Right lobe of liver (tissue), 6 donors: ENCODE measurements around the gene PTK7. TPM values are rescaled to one million over a fixed set of nuclear protein-coding genes. Genes with fewer than 3 reads are reported as not detected.

Experiments used
- ATAC-seq, 4 donors: fragments of 200-7000 bp; cut with Tn5 transposase; one replicate each; pipeline ENCODE4 v1.9.1; 2020; ENCODE audit warnings: mild to moderate bottlenecking in 4 of 4, moderate library complexity in 4 of 4
- DNase-seq, 3 donors: peaks; one replicate each; pipeline ENCODE4 v3.0.0-alpha.2; 2020
- H3K27ac ChIP-seq, 3 donors: fragments of 200-600 bp; one replicate each; pipeline ENCODE4 v1.8.0; 2022
- H3K27me3 ChIP-seq, 2 donors: fragments of 200-600 bp; one replicate each; pipeline ENCODE4 v1.8.0; 2022
- H3K36me3 ChIP-seq, 4 donors: fragments of 200-600 bp; sonication (generic) in 1 of 4; one replicate each; pipeline versions ENCODE4 v1.5.1 to v1.8.0; 2017 to 2022; ENCODE audit warnings: control low read depth in 1 of 4
- H3K4me1 ChIP-seq, 4 donors: fragments of 200-600 bp; sonication (generic) in 1 of 4; one replicate each; pipeline versions ENCODE4 v1.5.1 to v1.8.0; 2017 to 2022; ENCODE audit warnings: control low read depth in 1 of 4
- H3K4me3 ChIP-seq, 3 donors: fragments of 200-600 bp; one replicate each; pipeline ENCODE4 v1.8.0; 2022
- H3K9me3 ChIP-seq, 4 donors: fragments of 200-600 bp; sonication (generic) in 1 of 4; one replicate each; pipeline versions ENCODE4 v1.5.1 to v1.8.0; 2017 to 2022; ENCODE audit warnings: control low read depth in 1 of 4
- CTCF ChIP-seq, 4 donors: fragments of 200-600 bp in 3 of 4; fragments of 450-650 bp in 1 of 4; IDR thresholded peaks; one replicate each; pipeline versions ENCODE4 v1.5.1 to v1.8.0; 2016 to 2022; ENCODE audit warnings: antibody characterized with exemption in 4 of 4, mild to moderate bottlenecking in 2 of 4
- POLR2A ChIP-seq: fragments of 450-650 bp; IDR thresholded peaks from one replicate; pipeline ENCODE4 v1.6.1; 2017; ENCODE audit warnings: antibody characterized with exemption, mild to moderate bottlenecking
- WGBS: methylation state at CpG from one replicate; pipeline ENCODE4 v1.1.6; 2018; ENCODE audit warnings: low coverage, low lambda C conversion rate; ENCODE audit not compliant: insufficient coverage; ENCODE audit errors: missing lambda C conversion rate; 5-methylcytosine and 5-hydroxymethylcytosine counted together
- intact Hi-C, 2 donors: fragments of 100-400 bp; cut with DNase I; formaldehyde crosslinking; loops; one replicate each; pipeline versions ENCODE4 v1.11.2 to v1.14.1; 2022
- total RNA-seq, 6 experiments: library from RNA; depleted of rRNA in 2 of 6; stranded (reverse); fragments of >200 nt in 2 of 6; fragmentation: NEBNext Ultra II Directional in 3 of 6; extraction: Animal tissue kit (Norgen Biotek cat#: 25700) in 3 of 6; gene quantifications; one replicate each; pipeline versions ENCODE4 v1.1.0 to v1.2.4, GENCODE V29; 2016 to 2023
- donor health status: DM: no; HTN: yes; CAD: no.
- donor health status: DM: no; HTN: no; CAD: no.
- donor health status: DM: no; HTN: no; CAD: no.
- donor health status: DM: no; HTN: yes; CAD: no.
- donor health status: DM: no; HTN: yes; CAD: no.

The PTK7 gene
- total RNA-seq, 6 experiments from 2014 or later: 0.55 to 1.8 (median 0.99) TPM

DNA sequence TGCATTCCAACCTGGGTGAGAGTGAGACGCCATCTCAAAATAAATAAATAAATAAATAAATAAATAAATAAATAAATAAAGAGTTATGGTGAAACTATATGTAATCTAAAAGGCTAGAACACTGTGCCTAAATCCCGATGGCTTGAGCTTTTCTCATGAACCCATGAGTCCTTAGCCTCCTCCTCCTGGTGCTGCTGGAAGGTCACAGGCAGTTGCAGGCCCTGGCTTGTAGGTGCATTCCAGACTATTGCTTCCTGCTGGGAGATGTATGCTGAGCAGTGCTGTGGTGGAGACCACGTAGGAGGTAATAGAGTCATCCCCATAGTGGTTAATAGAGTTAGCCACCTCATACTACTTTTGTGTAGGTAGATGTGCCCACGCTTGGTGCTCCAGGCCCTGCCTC lies 12.5 kb downstream of the PTK7 start:
- no peak for DNase-seq
- Histone ChIP-seq H3K36me3 (no peaks in the 10 kb centered on the region), H3K27ac (no peak overlapping the region), H3K4me1 (no peaks in the 10 kb centered on the region), H3K9me3 (no peaks in the 10 kb centered on the region), H3K27me3 (no peaks in the 10 kb centered on the region), H3K4me3 (no peak overlapping the region)
- intact Hi-C loops: no loop called here
- no peak for ATAC-seq
- WGBS: 84% methylated on average over 3 of the region's 4 CpGs
- TF ChIP-seq CTCF (IDR thresholded peaks at IDR 0.05) (no peak), POLR2A (no peak)

GRCh38 chr6:43089467-43089866 lies 13.4 kb downstream of the PTK7 start:
- TF ChIP-seq CTCF (IDR thresholded peaks at IDR 0.05): no peak
- TF ChIP-seq POLR2A: no peak
- WGBS: 77% methylated on average over 4 of the region's 4 CpGs
- DNase-seq (no peak), ATAC-seq (no peak)
- intact Hi-C loops: no loop called here
- no peaks in the 10 kb centered on the region for H3K27me3 ChIP-seq
- no peaks in the 10 kb centered on the region for H3K36me3 ChIP-seq
- H3K9me3 ChIP-seq: no peaks in the 10 kb centered on the region
- no peak overlapping the region for H3K4me3 ChIP-seq
- H3K4me1 ChIP-seq: no peaks in the 10 kb centered on the region
- no peak overlapping the region for H3K27ac ChIP-seq

- Histone ChIP-seq H3K9me3 (no peaks in the 10 kb centered on the region), H3K4me1 (no peaks in the 10 kb centered on the region), H3K27ac (no peak overlapping the region), H3K27me3 (no peaks in the 10 kb centered on the region), H3K4me3 (no peak overlapping the region), H3K36me3 (no peaks in the 10 kb centered on the region)
- intact Hi-C loops: no loop called here
- WGBS: 50% methylated on average over 1 of the region's 8 CpGs
- TF ChIP-seq POLR2A: no peak
- no peak for TF ChIP-seq CTCF (IDR thresholded peaks at IDR 0.05)
- no peak for DNase-seq
- no peak for ATAC-seq
Measured at GRCh38 chr6:43089874-43090558, 13.9 kb downstream of the PTK7 start.

GRCh38 chr6:43090559-43090956 lies 14.4 kb downstream of the PTK7 start:
- Histone ChIP-seq H3K9me3 (no peaks in the 10 kb centered on the region), H3K36me3 (no peaks in the 10 kb centered on the region), H3K4me1 (no peaks in the 10 kb centered on the region), H3K27me3 (no peaks in the 10 kb centered on the region), H3K27ac (no peak overlapping the region), H3K4me3 (no peak overlapping the region)
- intact Hi-C loops: no loop called here
- 36% methylated on average over 1 of the region's 2 CpGs for WGBS
- DNase-seq: no peak
- no peak for ATAC-seq
- TF ChIP-seq POLR2A: no peak
- no peak for TF ChIP-seq CTCF (IDR thresholded peaks at IDR 0.05)
